Liver (tissue), 3 donors: ENCODE measurements around the gene ADAMTS20.

Source experiments
- HNF4G ChIP-seq: IDR thresholded peaks from 2 replicates; pipeline ENCODE4 v1.6.1; 2016; ENCODE audit warnings: antibody characterized with exemption
- JUND ChIP-seq, 2 donors: IDR thresholded peaks; 2 replicates each; pipeline ENCODE4 v1.6.1; 2016; ENCODE audit warnings: antibody characterized with exemption in 2 of 2
- RAD21 ChIP-seq, 2 donors: IDR thresholded peaks; 2 replicates each; pipeline ENCODE4 v1.6.1; 2016; ENCODE audit warnings: antibody characterized with exemption in 2 of 2, mild to moderate bottlenecking in 2 of 2
- SP1 ChIP-seq: IDR thresholded peaks from 2 replicates; pipeline ENCODE4 v1.6.1; 2018; ENCODE audit warnings: antibody characterized with exemption, mild to moderate bottlenecking
- YY1 ChIP-seq: IDR thresholded peaks from 2 replicates; pipeline ENCODE4 v1.6.1; 2016; ENCODE audit warnings: antibody characterized with exemption, mild to moderate bottlenecking
- TF ChIP-seq, protein P1 (sequence below): fragments of 150-350 bp; IDR thresholded peaks from 2 replicates; pipeline ENCODE4 v1.5.1; 2017; ENCODE audit warnings: improper control_type of control experiment, low read depth, low read length; ENCODE audit not compliant: missing input control
- TF ChIP-seq, protein P2 (sequence below): IDR thresholded peaks from 2 replicates; pipeline ENCODE4 v1.6.1; 2016; ENCODE audit warnings: antibody characterized with exemption
- TF ChIP-seq, protein P3 (sequence below): IDR thresholded peaks from 2 replicates; pipeline ENCODE4 v1.6.1; 2016; ENCODE audit warnings: antibody characterized with exemption, mild to moderate bottlenecking
- TF ChIP-seq, protein P4 (sequence below): IDR thresholded peaks from 2 replicates; pipeline ENCODE4 v1.6.1; 2016; ENCODE audit warnings: antibody characterized with exemption
- donor health status: healthy.
- donor health status: healthy.

DNA sequence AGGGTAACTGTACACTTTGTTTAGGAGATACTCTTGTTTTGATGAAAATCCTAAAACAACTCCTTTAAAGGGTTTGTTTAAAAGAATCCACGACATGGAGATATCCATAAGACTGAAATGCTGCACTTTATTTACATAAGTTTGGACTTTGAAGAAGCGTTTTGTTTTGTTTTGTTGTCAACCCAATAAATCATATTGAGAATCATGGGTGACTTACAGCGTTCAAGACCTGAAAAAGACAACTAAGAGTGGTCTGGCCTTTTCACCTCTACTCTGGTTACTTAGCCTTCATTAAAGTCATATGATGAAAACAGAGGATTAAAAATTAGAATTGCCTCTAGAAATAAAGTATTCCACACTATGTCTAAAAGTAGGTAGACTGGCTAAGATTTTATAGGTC is 234.8 kb downstream of the ADAMTS20 start:
- TF ChIP-seq, protein P1, sequence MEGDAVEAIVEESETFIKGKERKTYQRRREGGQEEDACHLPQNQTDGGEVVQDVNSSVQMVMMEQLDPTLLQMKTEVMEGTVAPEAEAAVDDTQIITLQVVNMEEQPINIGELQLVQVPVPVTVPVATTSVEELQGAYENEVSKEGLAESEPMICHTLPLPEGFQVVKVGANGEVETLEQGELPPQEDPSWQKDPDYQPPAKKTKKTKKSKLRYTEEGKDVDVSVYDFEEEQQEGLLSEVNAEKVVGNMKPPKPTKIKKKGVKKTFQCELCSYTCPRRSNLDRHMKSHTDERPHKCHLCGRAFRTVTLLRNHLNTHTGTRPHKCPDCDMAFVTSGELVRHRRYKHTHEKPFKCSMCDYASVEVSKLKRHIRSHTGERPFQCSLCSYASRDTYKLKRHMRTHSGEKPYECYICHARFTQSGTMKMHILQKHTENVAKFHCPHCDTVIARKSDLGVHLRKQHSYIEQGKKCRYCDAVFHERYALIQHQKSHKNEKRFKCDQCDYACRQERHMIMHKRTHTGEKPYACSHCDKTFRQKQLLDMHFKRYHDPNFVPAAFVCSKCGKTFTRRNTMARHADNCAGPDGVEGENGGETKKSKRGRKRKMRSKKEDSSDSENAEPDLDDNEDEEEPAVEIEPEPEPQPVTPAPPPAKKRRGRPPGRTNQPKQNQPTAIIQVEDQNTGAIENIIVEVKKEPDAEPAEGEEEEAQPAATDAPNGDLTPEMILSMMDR: no peak
- TF ChIP-seq, protein P2, sequence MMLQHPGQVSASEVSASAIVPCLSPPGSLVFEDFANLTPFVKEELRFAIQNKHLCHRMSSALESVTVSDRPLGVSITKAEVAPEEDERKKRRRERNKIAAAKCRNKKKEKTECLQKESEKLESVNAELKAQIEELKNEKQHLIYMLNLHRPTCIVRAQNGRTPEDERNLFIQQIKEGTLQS: no peak
- no peak for TF ChIP-seq JUND (IDR thresholded peaks at IDR 0.05)
- TF ChIP-seq, protein P3, sequence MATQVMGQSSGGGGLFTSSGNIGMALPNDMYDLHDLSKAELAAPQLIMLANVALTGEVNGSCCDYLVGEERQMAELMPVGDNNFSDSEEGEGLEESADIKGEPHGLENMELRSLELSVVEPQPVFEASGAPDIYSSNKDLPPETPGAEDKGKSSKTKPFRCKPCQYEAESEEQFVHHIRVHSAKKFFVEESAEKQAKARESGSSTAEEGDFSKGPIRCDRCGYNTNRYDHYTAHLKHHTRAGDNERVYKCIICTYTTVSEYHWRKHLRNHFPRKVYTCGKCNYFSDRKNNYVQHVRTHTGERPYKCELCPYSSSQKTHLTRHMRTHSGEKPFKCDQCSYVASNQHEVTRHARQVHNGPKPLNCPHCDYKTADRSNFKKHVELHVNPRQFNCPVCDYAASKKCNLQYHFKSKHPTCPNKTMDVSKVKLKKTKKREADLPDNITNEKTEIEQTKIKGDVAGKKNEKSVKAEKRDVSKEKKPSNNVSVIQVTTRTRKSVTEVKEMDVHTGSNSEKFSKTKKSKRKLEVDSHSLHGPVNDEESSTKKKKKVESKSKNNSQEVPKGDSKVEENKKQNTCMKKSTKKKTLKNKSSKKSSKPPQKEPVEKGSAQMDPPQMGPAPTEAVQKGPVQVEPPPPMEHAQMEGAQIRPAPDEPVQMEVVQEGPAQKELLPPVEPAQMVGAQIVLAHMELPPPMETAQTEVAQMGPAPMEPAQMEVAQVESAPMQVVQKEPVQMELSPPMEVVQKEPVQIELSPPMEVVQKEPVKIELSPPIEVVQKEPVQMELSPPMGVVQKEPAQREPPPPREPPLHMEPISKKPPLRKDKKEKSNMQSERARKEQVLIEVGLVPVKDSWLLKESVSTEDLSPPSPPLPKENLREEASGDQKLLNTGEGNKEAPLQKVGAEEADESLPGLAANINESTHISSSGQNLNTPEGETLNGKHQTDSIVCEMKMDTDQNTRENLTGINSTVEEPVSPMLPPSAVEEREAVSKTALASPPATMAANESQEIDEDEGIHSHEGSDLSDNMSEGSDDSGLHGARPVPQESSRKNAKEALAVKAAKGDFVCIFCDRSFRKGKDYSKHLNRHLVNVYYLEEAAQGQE: no peak
- no peak for TF ChIP-seq HNF4G
- no peak for TF ChIP-seq SP1
- no peak for TF ChIP-seq YY1
- no peak for TF ChIP-seq RAD21 (IDR thresholded peaks at IDR 0.05)
- TF ChIP-seq, protein P4, sequence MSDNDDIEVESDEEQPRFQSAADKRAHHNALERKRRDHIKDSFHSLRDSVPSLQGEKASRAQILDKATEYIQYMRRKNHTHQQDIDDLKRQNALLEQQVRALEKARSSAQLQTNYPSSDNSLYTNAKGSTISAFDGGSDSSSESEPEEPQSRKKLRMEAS: no peak
